ENCODE data around the gene TNPO2. TPM values are rescaled to one million over a fixed set of nuclear protein-coding genes. Genes with fewer than 3 reads are reported as not detected.
A peak's percentile ranks its signal among the peaks of the same experiment; 100 is the strongest.

The TNPO2 gene
- total RNA-seq, 4 donors from 2014 or later: 25.5 to 57.8 (median 43.5) TPM

GRCh38 chr19:12751635-12752034 lies 27.9 kb upstream of the TNPO2 start, which contains the start of gene BEST2:
Gene BEST2 (plus strand): TSS chr19:12751791. CDS start chr19:12752593, 802 bp downstream.
- H3K9me3 ChIP-seq: peaks cover 0 to 9% (median 0%) of the 10 kb centered on the region in 3 donors
- peak within 1 kb of the TSS in 1 of 4 donors; percentile 69 for H3K27ac ChIP-seq
- H3K27me3 ChIP-seq: peaks cover 0 to 41% (median 0%) of the 10 kb centered on the region in 4 donors
- TF ChIP-seq, protein P1, sequence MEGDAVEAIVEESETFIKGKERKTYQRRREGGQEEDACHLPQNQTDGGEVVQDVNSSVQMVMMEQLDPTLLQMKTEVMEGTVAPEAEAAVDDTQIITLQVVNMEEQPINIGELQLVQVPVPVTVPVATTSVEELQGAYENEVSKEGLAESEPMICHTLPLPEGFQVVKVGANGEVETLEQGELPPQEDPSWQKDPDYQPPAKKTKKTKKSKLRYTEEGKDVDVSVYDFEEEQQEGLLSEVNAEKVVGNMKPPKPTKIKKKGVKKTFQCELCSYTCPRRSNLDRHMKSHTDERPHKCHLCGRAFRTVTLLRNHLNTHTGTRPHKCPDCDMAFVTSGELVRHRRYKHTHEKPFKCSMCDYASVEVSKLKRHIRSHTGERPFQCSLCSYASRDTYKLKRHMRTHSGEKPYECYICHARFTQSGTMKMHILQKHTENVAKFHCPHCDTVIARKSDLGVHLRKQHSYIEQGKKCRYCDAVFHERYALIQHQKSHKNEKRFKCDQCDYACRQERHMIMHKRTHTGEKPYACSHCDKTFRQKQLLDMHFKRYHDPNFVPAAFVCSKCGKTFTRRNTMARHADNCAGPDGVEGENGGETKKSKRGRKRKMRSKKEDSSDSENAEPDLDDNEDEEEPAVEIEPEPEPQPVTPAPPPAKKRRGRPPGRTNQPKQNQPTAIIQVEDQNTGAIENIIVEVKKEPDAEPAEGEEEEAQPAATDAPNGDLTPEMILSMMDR (IDR thresholded peaks at IDR 0.05): no peak
- TF ChIP-seq POLR2A (IDR thresholded peaks at IDR 0.05): no peak
- no peak within 1 kb of the TSS for H3K4me3 ChIP-seq
- intact Hi-C loops (cut with DNase I): no loop called here
- DNase-seq: no peak
- H3K4me1 ChIP-seq: peaks cover 18 to 39% (median 20%) of the 10 kb centered on the region in 3 donors
- peaks cover 9 to 19% (median 12%) of the 10 kb centered on the region in 3 donors for H3K36me3 ChIP-seq
- 20 to 53% methylated on average over 6 to 11 of the region's 14 CpGs for WGBS, 2 donors

GRCh38 chr19:12750851-12751250 lies 27.1 kb upstream of the TNPO2 start:
- no peak for DNase-seq
- peak overlapping the region in 1 of 4 donors; percentile 69 for H3K27ac ChIP-seq
- H3K36me3 ChIP-seq: peaks cover 12 to 26% (median 17%) of the 10 kb centered on the region in 3 donors
- WGBS, 2 donors: 53 to 55% methylated on average over 5 to 9 of the region's 9 CpGs
- TF ChIP-seq, protein P1 (IDR thresholded peaks at IDR 0.05): no peak
- no peak for TF ChIP-seq POLR2A (IDR thresholded peaks at IDR 0.05)
- peaks cover 0 to 41% (median 0%) of the 10 kb centered on the region in 4 donors for H3K27me3 ChIP-seq
- H3K4me3 ChIP-seq: no peak overlapping the region
- H3K9me3 ChIP-seq: peaks cover 0 to 9% (median 0%) of the 10 kb centered on the region in 3 donors
- intact Hi-C loops (cut with DNase I): no loop called here
- peaks cover 18 to 39% (median 20%) of the 10 kb centered on the region in 3 donors for H3K4me1 ChIP-seq

GRCh38 chr19:12749938-12750521 lies 26.3 kb upstream of the TNPO2 start:
- intact Hi-C loops (cut with DNase I): no loop called here
- Histone ChIP-seq H3K36me3 (peaks cover 12 to 35% (median 26%) of the 10 kb centered on the region in 3 donors), H3K9me3 (peaks cover 0 to 9% (median 0%) of the 10 kb centered on the region in 3 donors), H3K27me3 (peaks cover 0 to 41% (median 0%) of the 10 kb centered on the region in 4 donors), H3K27ac (peak overlapping the region in 2 of 4 donors; percentile 54 to 69), H3K4me3 (peak overlapping the region in 3 of 4 donors; percentile 8 to 40 (median 18)), H3K4me1 (peaks cover 18 to 45% (median 20%) of the 10 kb centered on the region in 3 donors)
- DNase-seq: no peak
- TF ChIP-seq, protein P1 (IDR thresholded peaks at IDR 0.05): no peak
- TF ChIP-seq POLR2A (IDR thresholded peaks at IDR 0.05): no peak
- WGBS, 2 donors: 9 to 14% methylated on average over 9 to 14 of the region's 24 CpGs

- 20 to 77% methylated on average over 1 to 3 of the region's 6 CpGs for WGBS, 2 donors
- Histone ChIP-seq H3K4me3 (no peak overlapping the region), H3K9me3 (peaks cover 0 to 9% (median 0%) of the 10 kb centered on the region in 3 donors), H3K36me3 (peaks cover 12 to 48% (median 31%) of the 10 kb centered on the region in 3 donors), H3K4me1 (peaks cover 18 to 47% (median 20%) of the 10 kb centered on the region in 3 donors), H3K27me3 (peaks cover 0 to 36% (median 0%) of the 10 kb centered on the region in 4 donors), H3K27ac (no peak overlapping the region)
- no peak for DNase-seq
- intact Hi-C loops (cut with DNase I): no loop called here
- TF ChIP-seq, protein P1 (IDR thresholded peaks at IDR 0.05): no peak
- TF ChIP-seq POLR2A (IDR thresholded peaks at IDR 0.05): no peak
These were observed 24.8 kb upstream of the TNPO2 start for GRCh38 chr19:12748489-12748888.

All from esophagus squamous epithelium (tissue), 5 donors.